GM12878 (cell line): ENCODE measurements around the gene TMEM209. TPM values are rescaled to one million over a fixed set of nuclear protein-coding genes. Genes with fewer than 3 reads are reported as not detected.

ENCODE experiments used
- ATAC-seq: fragments of 200-7000 bp; cut with Tn5 transposase; 3 replicates; pipeline ENCODE4 v1.9.1; 2020; ENCODE audit warnings: mild to moderate bottlenecking, moderate library complexity
- BruUV-seq: library from RNA; stranded (reverse); fragments of 400-500 nt; replicated peaks from 2 replicates; lab custom pipeline; 2021; lab: Mats Ljungman, UMichigan
- CTCF ChIA-PET: fragments of 300-600 bp; sonication (Branson Sonifier 250); formaldehyde crosslinking; extraction: SDS; loops from one replicate; lab custom pipeline; 2021; ENCODE audit warnings: inconsistent platforms; lab: Yijun Ruan, JAX
- POLR2A ChIA-PET: fragments of 350-600 bp; formaldehyde crosslinking; extraction: SDS; loops from one replicate; lab custom pipeline; 2021; ENCODE audit warnings: inconsistent platforms; lab: Charles Lee
- RAD21 ChIA-PET: fragments of 300-600 bp; sonication (Branson Sonifier 250); formaldehyde crosslinking; loops from one replicate; lab custom pipeline; 2023; ENCODE audit warnings: antibody characterized with exemption; ENCODE audit not compliant: unreplicated experiment; lab: Charles Lee
- SMC1A ChIA-PET: fragments of 300-600 bp; sonication (Branson Sonifier 250); formaldehyde crosslinking; loops from one replicate; lab custom pipeline; 2023; ENCODE audit not compliant: unreplicated experiment, uncharacterized antibody; lab: Charles Lee
- DNase-seq: peaks from one replicate; pipeline ENCODE4 v3.0.0-alpha.2; 2011; ENCODE audit warnings: low read depth, low spot score
- FAIRE-seq: peaks from 3 replicates; lab custom pipeline; 2011; peaks lifted over from hg19 to GRCh38; lab: Jason Lieb, UNC
- H2AFZ ChIP-seq: 2 replicates; pipeline ENCODE4 v1.6.0; 2011; ENCODE audit warnings: low read depth, low read length, control low read depth; ENCODE audit not compliant: control insufficient read depth
- H3K27ac ChIP-seq: 2 replicates; pipeline ENCODE4 v1.5.1; 2011; ENCODE audit warnings: control low read depth; ENCODE audit not compliant: control insufficient read depth, insufficient read depth
- H3K27me3 ChIP-seq, 2 experiments: replicated peaks in 1 of 2; 2 replicates each; pipeline versions ENCODE4 v1.6.0 to v1.6.1; 2011; ENCODE audit warnings: low read length in 1 of 2; ENCODE audit not compliant: control insufficient read depth in 2 of 2, insufficient read depth in 2 of 2
- H3K36me3 ChIP-seq, 2 experiments: 2 replicates each; pipeline ENCODE4 v1.5.1; 2011; ENCODE audit warnings: low read length in 1 of 2; ENCODE audit not compliant: control insufficient read depth in 2 of 2, insufficient read depth in 2 of 2
- H3K4me1 ChIP-seq: 2 replicates; pipeline ENCODE4 v1.6.1; 2011; ENCODE audit warnings: mild to moderate bottlenecking, low read length, moderate library complexity, mixed read lengths; ENCODE audit not compliant: control insufficient read depth, insufficient read depth
- H3K4me2 ChIP-seq: 2 replicates; pipeline ENCODE4 v1.6.0; 2011; ENCODE audit warnings: control low read depth; ENCODE audit not compliant: control insufficient read depth, insufficient read depth
- H3K4me3 ChIP-seq: fragments of 200-600 bp; sonication (generic); 2 replicates; pipeline ENCODE4 v1.5.1; 2016
- H3K79me2 ChIP-seq: 2 replicates; pipeline ENCODE4 v1.6.0; 2011; ENCODE audit warnings: low read length; ENCODE audit not compliant: control insufficient read depth, insufficient read depth
- H3K9ac ChIP-seq: 2 replicates; pipeline ENCODE4 v1.8.0; 2011; ENCODE audit warnings: low read length, control low read depth, mixed read lengths; ENCODE audit not compliant: control insufficient read depth, insufficient read depth
- H3K9me3 ChIP-seq: replicated peaks from 3 replicates; pipeline ENCODE4 v1.5.1; 2011; ENCODE audit warnings: mild to moderate bottlenecking, low read length; ENCODE audit not compliant: control insufficient read depth, insufficient read depth
- H4K20me1 ChIP-seq: 2 replicates; pipeline ENCODE4 v1.6.0; 2011; ENCODE audit not compliant: control insufficient read depth, insufficient read depth
- CBX3 ChIP-seq: fragments of 200-600 bp; sonication (generic); IDR thresholded peaks from 2 replicates; pipeline ENCODE4 v1.6.1; 2016; ENCODE audit warnings: low read depth, borderline replicate concordance
- CEBPB ChIP-seq, 2 experiments: fragments of 150-350 bp in 1 of 2; IDR thresholded peaks; 2 replicates each; pipeline ENCODE4 v1.6.1; 2012 to 2014; ENCODE audit warnings: low read depth in 2 of 2, low read length in 2 of 2, borderline replicate concordance in 1 of 2, inconsistent platforms in 1 of 2
- CREM ChIP-seq: IDR thresholded peaks from 2 replicates; pipeline ENCODE4 v1.6.1; 2014; ENCODE audit warnings: antibody characterized with exemption, low read depth
- HCFC1 ChIP-seq: fragments of 150-350 bp; IDR thresholded peaks from 2 replicates; pipeline ENCODE4 v1.6.1; 2014; ENCODE audit warnings: low read length
- MTA2 ChIP-seq: fragments of 450-650 bp; IDR thresholded peaks from 2 replicates; pipeline ENCODE4 v1.6.1; 2016; ENCODE audit warnings: low read depth, mild to moderate bottlenecking, moderate library complexity
- NR2F1 ChIP-seq: fragments of 450-650 bp; conservative IDR thresholded peaks from 2 replicates; pipeline ENCODE4 v1.6.1; 2017; ENCODE audit warnings: mild to moderate bottlenecking
- POLR2AphosphoS2 ChIP-seq: IDR thresholded peaks from 2 replicates; pipeline ENCODE4 v1.6.1; 2011; ENCODE audit warnings: low read depth, mild to moderate bottlenecking, low read length, improper control_type of control experiment, moderate library complexity
- SIN3A ChIP-seq: IDR thresholded peaks from 2 replicates; pipeline ENCODE4 v1.6.1; 2012; ENCODE audit warnings: low read depth, low read length, improper control_type of control experiment
- ZBTB33 ChIP-seq: fragments of 450-650 bp; IDR thresholded peaks from 2 replicates; pipeline ENCODE4 v1.6.1; 2017; ENCODE audit warnings: mild to moderate bottlenecking
- ZBTB40 ChIP-seq: fragments of 450-650 bp; IDR thresholded peaks from 2 replicates; pipeline ENCODE4 v1.6.1; 2016; ENCODE audit warnings: mild to moderate bottlenecking, moderate library complexity, borderline replicate concordance
- WGBS: methylation state at CpG from one replicate; pipeline ENCODE4 v1.1.6; 2016; ENCODE audit warnings: low lambda C conversion rate; ENCODE audit not compliant: insufficient replicate concordance, insufficient coverage; ENCODE audit errors: missing lambda C conversion rate; 5-methylcytosine and 5-hydroxymethylcytosine counted together
- in situ Hi-C: fragments of 300-500 bp; cut with MboI; formaldehyde crosslinking; loops from 9 replicates; pipeline ENCODE4 v1.14.3; 2018; ENCODE audit warnings: mixed read lengths
- intact Hi-C: fragments of 100-400 bp; cut with micrococcal nuclease; formaldehyde crosslinking; loops from one replicate; pipeline ENCODE4 v1.14.2; 2022; ENCODE audit not compliant: unreplicated experiment
- polyA plus RNA-seq, 11 experiments: library from polyadenylated mRNA; depleted of rRNA in 4 of 11; unstranded in 6 of 11; stranded (reverse) in 5 of 11; fragments of >200 nt; fragmentation: Nextera tagmentation in 4 of 11; fragmentation: Illumina TruSeq in 1 of 11; extraction: Ambion mirVana in 4 of 11; extraction: Trizol in 1 of 11; gene quantifications; 1 replicate in 1 of 11; 2 replicates in 10 of 11; pipeline versions ENCODE4 v1.2.1 to v1.2.3, GENCODE V29; 2011 to 2016; ENCODE audit warnings: inconsistent platforms in 2 of 11, missing spikeins in 2 of 11, low read depth in 1 of 11
- total RNA-seq, 4 experiments: library from RNA; depleted of rRNA in 3 of 4; stranded (reverse); fragments of >200 nt in 3 of 4; fragmentation: Illumina TruSeq in 1 of 4; extraction: Trizol in 1 of 4; gene quantifications; 2 replicates each; pipeline versions ENCODE4 v1.2.1 to v1.2.3, GENCODE V29; 2013 to 2021
- TF ChIP-seq, protein P1 (sequence below): fragments of 450-650 bp; formaldehyde crosslinking; IDR thresholded peaks from 2 replicates; pipeline ENCODE4 v1.4.0; 2020; ENCODE audit warnings: mild to moderate bottlenecking, moderate library complexity

TMEM209 gene
- total and polyA plus RNA-seq, 10 of the 15 experiments (the other 5 are each of a cell fraction or from before 2014, with no cell fraction given), result 22.1 to 41.2 (median 35.1) TPM

- Histone ChIP-seq H2AFZ (no peak overlapping the region), H3K27me3 (no peaks in the 10 kb centered on the region), H3K9me3 (no peaks in the 10 kb centered on the region), H3K27ac (no peak overlapping the region), H3K4me1 (no peaks in the 10 kb centered on the region), H4K20me1 (no peaks in the 10 kb centered on the region), H3K4me2 (no peak overlapping the region), H3K79me2 (no peaks in the 10 kb centered on the region), H3K4me3 (no peak overlapping the region), H3K9ac (no peak overlapping the region)
- ChIA-PET CTCF (interaction anchor here (0.8 kb wide), 1 partner anchor 50 kb away, joined by 3 read pairs; no protein-coding TSS in a partner anchor), SMC1A (no interaction called here), POLR2A (interaction anchor here (0.5 kb wide), 1 partner anchor 54 kb away, joined by 3 read pairs; no protein-coding TSS in a partner anchor)
- no peak for DNase-seq
- intact Hi-C loops, result loop anchor here (10.0 kb wide), 1 partner anchor 64 kb away; no protein-coding TSS in a partner anchor
- BruUV-seq, result no TSS peak
- no peak for ATAC-seq
- no peak for FAIRE-seq
- no peak for TF ChIP-seq HCFC1
- no peak for TF ChIP-seq NR2F1
- TF ChIP-seq ZBTB33, result no peak
- TF ChIP-seq ZBTB40, result no peak
- no peak for TF ChIP-seq MTA2
- TF ChIP-seq SIN3A, result no peak
- no peak for TF ChIP-seq POLR2AphosphoS2
- TF ChIP-seq, protein P1, sequence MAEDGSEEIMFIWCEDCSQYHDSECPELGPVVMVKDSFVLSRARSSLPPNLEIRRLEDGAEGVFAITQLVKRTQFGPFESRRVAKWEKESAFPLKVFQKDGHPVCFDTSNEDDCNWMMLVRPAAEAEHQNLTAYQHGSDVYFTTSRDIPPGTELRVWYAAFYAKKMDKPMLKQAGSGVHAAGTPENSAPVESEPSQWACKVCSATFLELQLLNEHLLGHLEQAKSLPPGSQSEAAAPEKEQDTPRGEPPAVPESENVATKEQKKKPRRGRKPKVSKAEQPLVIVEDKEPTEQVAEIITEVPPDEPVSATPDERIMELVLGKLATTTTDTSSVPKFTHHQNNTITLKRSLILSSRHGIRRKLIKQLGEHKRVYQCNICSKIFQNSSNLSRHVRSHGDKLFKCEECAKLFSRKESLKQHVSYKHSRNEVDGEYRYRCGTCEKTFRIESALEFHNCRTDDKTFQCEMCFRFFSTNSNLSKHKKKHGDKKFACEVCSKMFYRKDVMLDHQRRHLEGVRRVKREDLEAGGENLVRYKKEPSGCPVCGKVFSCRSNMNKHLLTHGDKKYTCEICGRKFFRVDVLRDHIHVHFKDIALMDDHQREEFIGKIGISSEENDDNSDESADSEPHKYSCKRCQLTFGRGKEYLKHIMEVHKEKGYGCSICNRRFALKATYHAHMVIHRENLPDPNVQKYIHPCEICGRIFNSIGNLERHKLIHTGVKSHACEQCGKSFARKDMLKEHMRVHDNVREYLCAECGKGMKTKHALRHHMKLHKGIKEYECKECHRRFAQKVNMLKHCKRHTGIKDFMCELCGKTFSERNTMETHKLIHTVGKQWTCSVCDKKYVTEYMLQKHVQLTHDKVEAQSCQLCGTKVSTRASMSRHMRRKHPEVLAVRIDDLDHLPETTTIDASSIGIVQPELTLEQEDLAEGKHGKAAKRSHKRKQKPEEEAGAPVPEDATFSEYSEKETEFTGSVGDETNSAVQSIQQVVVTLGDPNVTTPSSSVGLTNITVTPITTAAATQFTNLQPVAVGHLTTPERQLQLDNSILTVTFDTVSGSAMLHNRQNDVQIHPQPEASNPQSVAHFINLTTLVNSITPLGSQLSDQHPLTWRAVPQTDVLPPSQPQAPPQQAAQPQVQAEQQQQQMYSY (CRISPR knock-in tag), result no peak
- no peak for TF ChIP-seq CEBPB (IDR thresholded peaks at IDR 0.05; ENCODE audit: borderline replicate concordance in 1 of 2, low read depth in 2 of 2, low read length in 2 of 2)
- TF ChIP-seq CBX3, result no peak
- TF ChIP-seq CREM, result no peak
- TF ChIP-seq, all 136 proteins: peak for 0
- no peaks in the 10 kb centered on the region for H3K36me3 ChIP-seq
- RAD21 ChIA-PET, result interaction anchor here (0.6 kb wide), 1 partner anchor 985 kb away, joined by 3 read pairs; the partner anchor contains the start of gene AHCYL2
- in situ Hi-C loops, result no loop called here
- 70% methylated on average over 5 of the region's 5 CpGs for WGBS
These were observed 5.2 kb upstream of the TMEM209 start for GRCh38 chr7:130210181-130210935.
